Stimulated activated memory B cell treated with anti-CD40 and anti-IgM and Interleukin-4, amounts not matched to agents 10 μg/mL and 1 μg/mL and 100 μg/mL, for 72 hours (primary cell): ENCODE results near the gene RET.

Source experiments
- ATAC-seq: fragments of 150-1000 bp; cut with Tn5 transposase; 2 replicates; pipeline ENCODE4 v1.10.0; 2021
- H3K27ac Mint-ChIP-seq: one replicate; pipeline ENCODE4 v1.8.0; 2022; ENCODE audit warnings: mild to moderate bottlenecking, mixed read lengths
- H3K27me3 Mint-ChIP-seq: one replicate; pipeline ENCODE4 v1.8.0; 2022; ENCODE audit warnings: mixed read lengths
- H3K36me3 Mint-ChIP-seq: one replicate; pipeline ENCODE4 v1.8.0; 2022; ENCODE audit warnings: mixed read lengths
- H3K4me1 Mint-ChIP-seq: one replicate; pipeline ENCODE4 v1.8.0; 2022; ENCODE audit warnings: mixed read lengths
- H3K4me3 Mint-ChIP-seq: one replicate; pipeline ENCODE4 v1.8.0; 2022; ENCODE audit warnings: mild to moderate bottlenecking, moderate library complexity, mixed read lengths
- H3K9me3 Mint-ChIP-seq: one replicate; pipeline ENCODE4 v1.8.0; 2022; ENCODE audit warnings: mixed read lengths

Gene RET

DNA sequence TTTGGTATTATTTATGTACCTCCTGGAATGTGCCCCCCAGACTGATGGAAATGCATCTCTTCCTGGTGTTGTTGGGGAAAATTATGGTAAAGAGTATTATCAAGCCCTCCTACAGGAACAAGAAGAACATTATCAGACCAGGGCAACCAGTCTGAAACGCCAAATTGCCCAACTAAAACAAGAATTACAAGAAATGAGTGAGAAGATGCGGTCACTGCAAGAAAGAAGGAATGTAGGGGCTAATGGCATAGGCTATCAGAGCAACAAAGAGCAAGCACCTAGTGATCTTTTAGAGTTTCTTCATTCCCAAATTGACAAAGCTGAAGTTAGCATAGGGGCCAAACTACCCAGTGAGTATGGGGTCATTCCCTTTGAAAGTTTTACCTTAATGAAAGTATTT lies 78.4 kb downstream of the RET start:
- no peaks in the 10 kb centered on the region for H3K27me3 Mint-ChIP-seq
- H3K36me3 Mint-ChIP-seq = peaks cover 16% of the 10 kb centered on the region
- no peaks in the 10 kb centered on the region for H3K9me3 Mint-ChIP-seq
- ATAC-seq = no peak
- H3K4me1 Mint-ChIP-seq = peaks cover 43% of the 10 kb centered on the region
- H3K4me3 Mint-ChIP-seq = no peak overlapping the region
- no peak overlapping the region for H3K27ac Mint-ChIP-seq

GRCh38 chr10:43155741-43156140 lies 78.9 kb downstream of the RET start:
- Mint-ChIP-seq H3K4me1 (peaks cover 41% of the 10 kb centered on the region), H3K36me3 (peaks cover 18% of the 10 kb centered on the region), H3K9me3 (no peaks in the 10 kb centered on the region), H3K27me3 (no peaks in the 10 kb centered on the region), H3K4me3 (no peak overlapping the region), H3K27ac (no peak overlapping the region)
- ATAC-seq = no peak

DNA sequence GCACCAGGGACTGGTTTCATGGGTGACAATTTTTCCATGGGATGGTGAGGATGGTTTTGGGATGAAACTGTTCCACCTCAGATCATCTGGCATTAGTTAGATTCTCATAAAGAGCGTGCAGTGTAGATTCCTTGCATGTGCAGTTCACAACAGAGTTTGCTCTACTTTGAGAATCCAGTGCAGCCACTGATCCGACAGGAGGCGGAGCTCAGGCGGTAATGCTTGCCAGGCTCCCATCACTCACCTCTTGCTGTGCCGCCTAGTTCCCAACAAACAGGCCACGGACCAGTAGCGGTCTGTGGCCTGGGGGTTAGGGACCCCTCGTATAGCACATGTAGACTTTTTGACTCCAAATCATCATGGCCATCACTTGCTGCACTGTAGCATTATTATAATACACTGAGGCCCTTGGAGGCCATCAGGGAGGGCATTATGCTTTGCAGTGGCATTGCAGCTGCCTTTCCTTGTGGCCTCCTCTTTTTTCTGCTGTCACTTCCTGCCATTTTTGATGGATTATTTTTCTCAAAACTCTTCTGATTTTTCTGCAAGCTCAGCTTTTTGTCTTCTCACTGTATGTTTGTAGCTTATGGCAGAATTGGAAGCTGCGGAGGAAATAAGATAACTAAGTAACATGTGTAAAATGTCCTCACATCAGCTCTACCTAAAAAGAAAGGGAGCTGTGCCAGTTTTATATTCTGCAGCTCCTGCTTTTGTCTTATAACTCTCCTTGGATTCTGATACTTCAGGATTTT lies 79.9 kb downstream of the RET start:
- no peaks in the 10 kb centered on the region for H3K27me3 Mint-ChIP-seq
- no peak for ATAC-seq
- H3K9me3 Mint-ChIP-seq = no peaks in the 10 kb centered on the region
- H3K4me3 Mint-ChIP-seq = no peak overlapping the region
- H3K27ac Mint-ChIP-seq = no peak overlapping the region
- H3K4me1 Mint-ChIP-seq = peaks cover 41% of the 10 kb centered on the region
- peaks cover 28% of the 10 kb centered on the region for H3K36me3 Mint-ChIP-seq

- Mint-ChIP-seq H3K4me3 (no peak overlapping the region), H3K36me3 (peaks cover 43% of the 10 kb centered on the region), H3K27ac (no peak overlapping the region), H3K9me3 (no peaks in the 10 kb centered on the region), H3K27me3 (no peaks in the 10 kb centered on the region), H3K4me1 (peaks cover 40% of the 10 kb centered on the region)
- no peak for ATAC-seq
Observed at GRCh38 chr10:43158636-43159035, 81.8 kb downstream of the RET start.

DNA sequence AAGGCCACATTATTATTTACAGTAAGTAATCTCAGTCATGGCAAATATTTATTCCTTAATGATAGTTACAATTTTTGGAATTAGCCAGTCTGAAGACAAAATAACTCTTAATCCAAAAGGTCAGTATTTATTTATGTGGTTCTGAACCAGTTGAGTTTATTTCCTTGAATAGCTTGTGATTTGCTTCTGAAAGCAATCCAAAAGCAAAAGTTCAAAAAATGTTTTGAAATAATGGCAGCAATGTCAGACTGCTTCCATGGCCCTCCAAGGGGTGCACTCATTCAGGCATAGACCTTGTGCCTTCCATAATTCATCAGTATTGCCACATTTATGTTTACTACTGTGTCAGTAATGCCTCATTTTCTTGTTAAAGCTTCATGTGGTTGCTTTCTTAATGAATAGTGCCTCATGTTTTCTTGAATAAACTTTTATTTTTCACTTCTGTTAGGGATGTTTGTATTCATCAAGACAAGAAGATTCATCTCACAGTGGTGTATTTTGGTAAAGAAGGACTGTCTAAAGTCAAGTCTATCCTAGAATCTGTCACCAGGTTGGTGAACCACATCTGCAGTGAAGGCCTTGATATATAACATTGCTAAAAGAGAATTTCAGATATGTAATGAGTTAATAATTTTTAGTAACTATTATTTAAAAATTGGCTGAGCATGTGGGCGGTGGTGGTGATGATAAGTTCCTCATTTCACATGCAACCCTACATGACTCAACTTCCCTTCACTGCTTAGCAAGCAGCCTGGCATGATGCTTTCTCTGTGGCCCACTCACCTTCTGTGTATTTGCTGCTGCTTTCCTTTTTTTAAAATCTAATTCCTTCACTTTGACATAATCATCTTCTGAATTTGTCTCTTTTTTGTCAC lies 83.4 kb downstream of the RET start:
- H3K4me1 Mint-ChIP-seq = peaks cover 36% of the 10 kb centered on the region
- ATAC-seq = peak; percentile 83
- H3K4me3 Mint-ChIP-seq = peak overlapping the region; percentile 2

DNA sequence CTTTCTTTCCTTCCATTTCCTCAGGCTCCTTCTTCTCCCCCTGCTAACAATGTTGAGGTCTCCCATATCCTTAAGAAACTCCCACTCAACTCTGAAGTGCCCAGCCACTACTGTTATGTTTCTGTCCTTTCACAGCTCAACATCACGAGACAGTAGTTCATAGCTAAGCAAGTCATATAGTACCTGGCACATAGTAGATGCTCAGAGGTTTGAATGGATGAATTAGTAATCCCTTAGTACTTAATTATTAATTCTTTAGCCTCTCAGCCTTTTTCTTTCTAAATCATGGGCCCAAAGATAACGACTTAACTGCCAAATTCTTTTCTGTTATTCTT lies 84.0 kb downstream of the RET start:
- peaks cover 30% of the 10 kb centered on the region for H3K4me1 Mint-ChIP-seq
- ATAC-seq = peak; percentile 84
- no peaks in the 10 kb centered on the region for H3K27me3 Mint-ChIP-seq
- H3K36me3 Mint-ChIP-seq = peaks cover 40% of the 10 kb centered on the region
- H3K27ac Mint-ChIP-seq = peak overlapping the region; percentile 76
- H3K4me3 Mint-ChIP-seq = peak overlapping the region; percentile 2
- H3K9me3 Mint-ChIP-seq = no peaks in the 10 kb centered on the region

More for the DNA sequence above, 83.4 kb downstream of the RET start:
- Mint-ChIP-seq H3K27me3 (no peaks in the 10 kb centered on the region), H3K36me3 (peaks cover 43% of the 10 kb centered on the region), H3K9me3 (no peaks in the 10 kb centered on the region), H3K27ac (peak overlapping the region; percentile 76)

DNA sequence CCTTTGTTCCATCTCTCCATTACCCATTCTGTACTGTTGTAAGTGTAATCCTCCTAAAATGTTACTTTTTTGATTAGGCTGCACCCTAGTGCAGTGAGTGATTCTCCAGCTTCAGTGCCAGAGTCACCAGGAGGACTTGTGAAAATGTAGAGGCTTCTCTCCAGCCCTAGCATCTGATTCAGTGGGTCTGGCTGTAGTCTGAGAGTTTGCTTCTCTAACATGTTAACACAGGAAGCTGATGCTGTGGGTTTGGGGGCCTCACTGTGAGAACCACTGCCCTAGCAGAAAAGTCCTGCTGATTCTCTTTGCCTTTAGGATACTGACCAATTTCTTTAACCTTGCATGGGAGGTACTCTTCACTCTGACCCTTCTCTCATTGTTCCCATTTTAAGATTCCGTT lies 85.7 kb downstream of the RET start:
- no peaks in the 10 kb centered on the region for H3K9me3 Mint-ChIP-seq
- no peak for ATAC-seq
- no peak overlapping the region for H3K4me3 Mint-ChIP-seq
- H3K27ac Mint-ChIP-seq = no peak overlapping the region
- H3K4me1 Mint-ChIP-seq = peaks cover 16% of the 10 kb centered on the region
- peaks cover 32% of the 10 kb centered on the region for H3K36me3 Mint-ChIP-seq
- no peaks in the 10 kb centered on the region for H3K27me3 Mint-ChIP-seq

DNA sequence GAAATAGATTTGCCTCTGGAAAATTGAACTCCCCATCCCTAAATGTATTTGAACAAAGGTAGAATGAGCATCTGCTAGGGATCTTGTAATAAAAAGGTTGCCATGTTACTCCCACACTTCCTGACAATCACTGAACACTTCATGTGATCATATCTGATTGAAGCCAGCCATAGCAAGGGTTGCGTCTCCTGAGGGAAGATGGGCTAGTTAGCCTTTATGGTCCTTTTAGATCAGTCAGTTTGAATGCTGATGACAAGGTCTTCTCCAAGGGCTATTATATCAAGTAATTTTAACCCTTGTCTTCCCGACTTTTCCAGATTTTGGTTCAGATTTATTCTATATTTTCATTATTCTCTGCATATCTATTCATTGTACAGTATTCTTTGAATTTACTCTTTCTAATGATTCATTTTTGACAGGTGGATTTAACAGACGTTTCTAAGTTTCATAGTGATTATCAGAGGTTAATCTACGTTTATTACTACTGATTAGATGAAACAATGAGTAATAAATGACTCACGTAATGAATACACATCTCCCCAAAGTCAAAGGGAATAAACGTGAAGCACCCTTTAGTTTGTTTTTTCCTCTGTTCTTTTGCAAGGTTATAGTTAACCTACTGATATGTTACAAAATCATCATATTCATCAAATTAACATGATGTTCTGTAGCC lies 89.5 kb downstream of the RET start:
- ATAC-seq = no peak
- no peak overlapping the region for H3K4me3 Mint-ChIP-seq
- no peaks in the 10 kb centered on the region for H3K9me3 Mint-ChIP-seq
- H3K27ac Mint-ChIP-seq = no peak overlapping the region
- H3K27me3 Mint-ChIP-seq = no peaks in the 10 kb centered on the region
- peaks cover 50% of the 10 kb centered on the region for H3K36me3 Mint-ChIP-seq
- peaks cover 7% of the 10 kb centered on the region for H3K4me1 Mint-ChIP-seq

DNA sequence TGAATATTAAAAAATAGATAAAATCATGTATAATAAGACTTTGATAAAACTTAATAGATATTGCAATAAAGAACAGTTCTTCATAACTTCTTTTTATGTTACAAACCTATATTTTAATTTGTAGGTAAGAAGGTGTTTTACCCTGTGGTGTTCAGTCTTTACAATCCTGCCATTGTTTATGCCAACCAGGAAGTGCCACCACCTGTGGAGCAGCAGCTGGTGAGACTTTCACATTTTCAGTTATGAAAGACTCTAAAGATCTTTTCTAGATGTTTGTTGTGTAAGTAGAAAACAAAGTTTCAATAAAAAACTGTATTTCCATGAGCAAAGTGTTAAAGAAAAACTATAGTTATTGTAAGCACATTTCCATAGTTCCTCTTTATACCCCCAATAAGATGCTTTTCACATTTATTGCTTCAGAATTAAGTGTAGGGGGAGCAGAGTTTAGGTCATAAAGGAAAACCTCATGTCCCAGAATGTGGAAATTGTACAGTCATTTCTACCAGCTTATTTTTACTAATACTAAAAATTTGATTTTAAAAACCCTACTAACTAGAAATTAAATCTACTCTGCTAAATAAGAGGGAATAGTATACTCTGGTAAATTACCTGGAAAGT lies 90.1 kb downstream of the RET start:
- no peak for ATAC-seq
- Mint-ChIP-seq H3K9me3 (no peaks in the 10 kb centered on the region), H3K4me3 (no peak overlapping the region), H3K27ac (no peak overlapping the region), H3K36me3 (peaks cover 50% of the 10 kb centered on the region), H3K4me1 (peaks cover under 1% of the 10 kb centered on the region), H3K27me3 (no peaks in the 10 kb centered on the region)

DNA sequence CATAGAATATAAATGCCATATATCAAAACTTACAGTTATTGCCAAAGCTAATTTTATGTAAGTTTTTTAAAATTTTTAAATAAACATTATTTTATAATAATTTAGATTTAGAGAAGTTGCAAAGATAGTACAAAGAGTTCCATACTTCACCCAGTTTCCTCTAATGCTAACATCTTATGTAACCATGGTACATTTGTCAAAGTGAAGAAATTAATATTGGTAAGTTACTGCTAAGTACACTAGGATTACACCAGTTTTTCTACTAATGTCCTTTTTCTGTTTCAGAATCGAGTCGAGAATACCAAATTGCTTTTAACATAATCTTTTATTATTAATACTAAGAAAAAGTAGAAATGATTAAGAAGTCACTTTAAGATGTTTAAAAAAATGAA lies 90.6 kb downstream of the RET start:
- ATAC-seq = no peak
- Mint-ChIP-seq H3K27ac (no peak overlapping the region), H3K9me3 (no peaks in the 10 kb centered on the region), H3K36me3 (peaks cover 54% of the 10 kb centered on the region), H3K27me3 (no peaks in the 10 kb centered on the region), H3K4me3 (no peak overlapping the region), H3K4me1 (no peaks in the 10 kb centered on the region)

GRCh38 chr10:43170491-43170890 lies 93.6 kb downstream of the RET start:
- Mint-ChIP-seq H3K27me3 (no peaks in the 10 kb centered on the region), H3K4me3 (no peak overlapping the region), H3K9me3 (peaks cover 3% of the 10 kb centered on the region), H3K27ac (peak overlapping the region; percentile 35), H3K36me3 (peaks cover 64% of the 10 kb centered on the region), H3K4me1 (no peaks in the 10 kb centered on the region)
- no peak for ATAC-seq

DNA sequence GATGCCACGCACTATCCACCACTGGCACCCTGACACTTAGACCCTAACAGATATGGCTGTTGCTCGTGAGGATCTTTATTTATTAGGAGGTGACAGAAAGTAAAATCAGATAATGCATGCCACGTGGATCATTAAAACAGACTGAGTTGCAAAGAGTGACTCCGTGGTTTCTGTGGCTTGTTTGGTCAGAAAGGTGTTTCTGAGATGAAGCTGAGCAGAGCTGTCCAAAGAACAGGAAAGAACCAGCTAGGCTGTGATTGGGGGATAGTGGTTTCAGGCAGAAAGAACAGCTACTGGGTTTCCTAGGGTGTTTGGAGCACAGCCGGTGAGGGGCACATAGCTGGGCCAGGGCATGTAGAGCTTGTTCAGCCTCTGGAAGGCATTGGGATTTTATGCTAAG lies 95.8 kb downstream of the RET start:
- Mint-ChIP-seq H3K9me3 (peaks cover 7% of the 10 kb centered on the region), H3K27me3 (no peaks in the 10 kb centered on the region), H3K36me3 (peaks cover 86% of the 10 kb centered on the region), H3K4me1 (no peaks in the 10 kb centered on the region), H3K4me3 (no peak overlapping the region), H3K27ac (no peak overlapping the region)
- no peak for ATAC-seq

GRCh38 chr10:43173120-43173519 lies 96.3 kb downstream of the RET start:
- Mint-ChIP-seq H3K36me3 (peaks cover 90% of the 10 kb centered on the region), H3K27me3 (no peaks in the 10 kb centered on the region), H3K9me3 (peaks cover 7% of the 10 kb centered on the region), H3K4me1 (no peaks in the 10 kb centered on the region), H3K27ac (no peak overlapping the region), H3K4me3 (no peak overlapping the region)
- ATAC-seq = no peak

DNA sequence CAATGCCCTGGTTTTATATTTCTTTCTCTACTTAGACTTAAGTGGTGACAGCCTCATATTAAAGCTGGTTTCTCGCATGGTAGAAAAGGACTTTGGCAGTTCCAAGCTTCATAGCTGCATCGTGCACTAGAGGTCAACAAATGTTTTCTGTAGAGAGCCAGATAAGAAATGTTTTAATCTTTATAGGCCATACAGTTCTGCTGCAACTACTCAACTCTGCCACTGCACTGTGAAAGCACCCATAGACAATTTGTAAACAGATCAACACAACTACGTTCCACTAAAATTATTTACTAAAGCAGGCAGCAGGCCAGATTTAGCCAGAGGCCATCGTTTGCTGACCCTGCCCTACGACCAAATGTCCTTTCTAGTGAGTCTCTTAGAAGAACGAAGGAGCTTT lies 98.1 kb downstream of the RET start:
- Mint-ChIP-seq H3K27ac (no peak overlapping the region), H3K4me1 (no peaks in the 10 kb centered on the region), H3K4me3 (no peak overlapping the region), H3K27me3 (no peaks in the 10 kb centered on the region), H3K36me3 (peaks cover 93% of the 10 kb centered on the region), H3K9me3 (peaks cover 10% of the 10 kb centered on the region)
- ATAC-seq = no peak

- Mint-ChIP-seq H3K4me1 (no peaks in the 10 kb centered on the region), H3K9me3 (peaks cover 10% of the 10 kb centered on the region), H3K36me3 (peaks cover 94% of the 10 kb centered on the region), H3K27me3 (no peaks in the 10 kb centered on the region), H3K4me3 (no peak overlapping the region), H3K27ac (no peak overlapping the region)
- no peak for ATAC-seq
Observed at GRCh38 chr10:43176271-43176670, 99.4 kb downstream of the RET start.
